IPS DF 6.9 (cell line): Measurements from ENCODE around the gene GSTA4.
"Not testable (repeated sequence)": the region's sequence is repeated elsewhere in the genome, so short reads cannot be mapped to it uniquely, and the experiment has no call there.

Experiments used
- DNase-seq: peaks from one replicate; pipeline ENCODE4 v3.0.0-alpha.2; 2013; ENCODE audit warnings: low read depth, low spot score
- H3K27ac ChIP-seq: one replicate; pipeline ENCODE4 v1.5.1; 2013; ENCODE audit warnings: low read length, control low read depth
- H3K27me3 ChIP-seq: 2 replicates; pipeline ENCODE4 v1.6.1; 2013; ENCODE audit warnings: mild to moderate bottlenecking, low read length; ENCODE audit not compliant: control insufficient read depth, insufficient read depth
- H3K36me3 ChIP-seq: 2 replicates; pipeline ENCODE4 v1.6.1; 2013; ENCODE audit warnings: low read length; ENCODE audit not compliant: control insufficient read depth, insufficient read depth
- H3K4me1 ChIP-seq: 2 replicates; pipeline ENCODE4 v1.6.1; 2013; ENCODE audit warnings: low read length; ENCODE audit not compliant: control insufficient read depth, insufficient read depth
- H3K4me3 ChIP-seq: 2 replicates; pipeline ENCODE4 v1.5.1; 2013; ENCODE audit warnings: mild to moderate bottlenecking, low read length
- H3K9me3 ChIP-seq: 2 replicates; pipeline ENCODE4 v1.6.1; 2013; ENCODE audit warnings: low read length, inconsistent platforms; ENCODE audit not compliant: control insufficient read depth, insufficient read depth
- WGBS: extraction: QIAGEN DNeasy Blood & Tissue Kit; methylation state at CpG from one replicate; pipeline ENCODE4 v1.1.7; 2013; ENCODE audit warnings: mixed read lengths, missing lambda C conversion rate; ENCODE audit not compliant: insufficient read length, insufficient coverage; 5-methylcytosine and 5-hydroxymethylcytosine counted together

GSTA4 gene

GRCh38 chr6:52981222-52981900 is 13.7 kb downstream of the GSTA4 start:
- Histone ChIP-seq H3K9me3 (no peaks in the 10 kb centered on the region), H3K27ac (no peak overlapping the region), H3K4me3 (no peak overlapping the region), H3K27me3 (no peaks in the 10 kb centered on the region; the same call in 1 of the 2 replicates), H3K4me1 (no peaks in the 10 kb centered on the region), H3K36me3 (0 out of 2 replicates have a peak, but pooled peaks cover 3% of the 10 kb centered on the region)
- DNase-seq = no peak

GRCh38 chr6:52976591-52977035 is 18.5 kb downstream of the GSTA4 start:
- Histone ChIP-seq H3K4me3 (no peak overlapping the region), H3K9me3 (no peaks in the 10 kb centered on the region), H3K36me3 (no peaks in the 10 kb centered on the region), H3K4me1 (no peaks in the 10 kb centered on the region), H3K27me3 (no peaks in the 10 kb centered on the region), H3K27ac (no peak overlapping the region)
- no peak for DNase-seq
- WGBS = no CpG with 5 or more reads among the region's 3 CpGs

GRCh38 chr6:52976149-52976548 is 18.9 kb downstream of the GSTA4 start:
- WGBS = no CpG with 5 or more reads among the region's 4 CpGs

GRCh38 chr6:52975580-52975979 is 19.5 kb downstream of the GSTA4 start:
- Histone ChIP-seq H3K27me3 (no peaks in the 10 kb centered on the region), H3K4me1 (no peaks in the 10 kb centered on the region), H3K36me3 (no peaks in the 10 kb centered on the region), H3K4me3 (no peak overlapping the region), H3K9me3 (no peaks in the 10 kb centered on the region), H3K27ac (no peak overlapping the region)
- DNase-seq = no peak
- WGBS = no CpG with 5 or more reads among the region's 2 CpGs

More at GRCh38 chr6:52976149-52976548, 18.9 kb downstream of the GSTA4 start:
- Histone ChIP-seq H3K27ac (no peak overlapping the region), H3K4me3 (no peak overlapping the region), H3K36me3 (no peaks in the 10 kb centered on the region), H3K9me3 (no peaks in the 10 kb centered on the region), H3K27me3 (no peaks in the 10 kb centered on the region), H3K4me1 (no peaks in the 10 kb centered on the region)
- DNase-seq = no peak

GRCh38 chr6:52972989-52973388 is 22.1 kb downstream of the GSTA4 start:
- H3K4me3 ChIP-seq = no peak overlapping the region
- H3K9me3 ChIP-seq = no peaks in the 10 kb centered on the region
- H3K27ac ChIP-seq = no peak overlapping the region
- no peaks in the 10 kb centered on the region for H3K27me3 ChIP-seq
- H3K4me1 ChIP-seq = no peaks in the 10 kb centered on the region
- no peaks in the 10 kb centered on the region for H3K36me3 ChIP-seq
- no peak for DNase-seq

GRCh38 chr6:52969359-52969758 is 25.7 kb downstream of the GSTA4 start:
- Histone ChIP-seq H3K9me3 (no peaks in the 10 kb centered on the region), H3K27ac (no peak overlapping the region), H3K36me3 (no peaks in the 10 kb centered on the region), H3K4me3 (no peak overlapping the region), H3K4me1 (no peaks in the 10 kb centered on the region), H3K27me3 (no peaks in the 10 kb centered on the region)
- DNase-seq = no peak
- WGBS = no CpG with 5 or more reads among the region's 2 CpGs

GRCh38 chr6:52966101-52966500 is 29.0 kb downstream of the GSTA4 start:
- Histone ChIP-seq H3K36me3 (no peaks in the 10 kb centered on the region), H3K4me3 (no peak overlapping the region), H3K4me1 (no peaks in the 10 kb centered on the region), H3K27ac (no peak overlapping the region), H3K9me3 (0 out of 2 replicates have a peak, but pooled peaks cover 1% of the 10 kb centered on the region), H3K27me3 (no peaks in the 10 kb centered on the region)
- DNase-seq = no peak
- WGBS = no CpG with 5 or more reads among the region's 3 CpGs

- H3K27ac ChIP-seq = no peak overlapping the region
- no peak for DNase-seq
- H3K4me3 ChIP-seq = no peak overlapping the region
- no peaks in the 10 kb centered on the region for H3K4me1 ChIP-seq
- H3K36me3 ChIP-seq = no peaks in the 10 kb centered on the region
- WGBS = no CpG with 5 or more reads among the region's 4 CpGs
- H3K27me3 ChIP-seq = no peaks in the 10 kb centered on the region
- 0 out of 2 replicates have a peak, but pooled peaks cover 1% of the 10 kb centered on the region for H3K9me3 ChIP-seq
Measured at GRCh38 chr6:52965380-52965779, 29.7 kb downstream of the GSTA4 start.

GRCh38 chr6:52964318-52964717 is 30.8 kb downstream of the GSTA4 start:
- Histone ChIP-seq H3K27me3 (no peaks in the 10 kb centered on the region), H3K9me3 (0 out of 2 replicates have a peak, but pooled peaks cover 1% of the 10 kb centered on the region), H3K36me3 (no peaks in the 10 kb centered on the region), H3K4me3 (no peak overlapping the region), H3K27ac (no peak overlapping the region), H3K4me1 (no peaks in the 10 kb centered on the region)
- no peak for DNase-seq
- WGBS = no CpG with 5 or more reads among the region's 1 CpG

- Histone ChIP-seq H3K4me3 (no peak overlapping the region), H3K9me3 (0 out of 2 replicates have a peak, but pooled peaks cover 1% of the 10 kb centered on the region), H3K36me3 (no peaks in the 10 kb centered on the region), H3K4me1 (no peaks in the 10 kb centered on the region), H3K27ac (no peak overlapping the region), H3K27me3 (no peaks in the 10 kb centered on the region)
- no peak for DNase-seq
- no CpG with 5 or more reads among the region's 6 CpGs for WGBS
Measured at GRCh38 chr6:52962701-52963100, 32.4 kb downstream of the GSTA4 start.

GRCh38 chr6:52961022-52961421 is 34.1 kb downstream of the GSTA4 start:
- H3K36me3 ChIP-seq, H3K4me1 ChIP-seq, DNase-seq, H3K27ac ChIP-seq, H3K9me3 ChIP-seq, H3K27me3 ChIP-seq, H3K4me3 ChIP-seq: not testable (repeated sequence)
- no CpG with 5 or more reads among the region's 10 CpGs for WGBS
